ENCODE results near the gene PIK3CA. TPM values are rescaled to one million over a fixed set of nuclear protein-coding genes. Genes with fewer than 3 reads are reported as not detected.
"Not testable (repeated sequence)": the region's sequence is repeated elsewhere in the genome, so short reads cannot be mapped to it uniquely, and the experiment has no call there.

Gene PIK3CA
- total RNA-seq, 4 donors from 2014 or later, result 28.8 to 75.6 (median 48.0) TPM

- ATAC-seq (ENCODE audit: low FRiP score) (no peak), DNase-seq (ENCODE audit: low spot score) (no peak)
- TF ChIP-seq CTCF (IDR thresholded peaks at IDR 0.05), result no peak
Measured at GRCh38 chr3:179196098-179196497, 47.9 kb downstream of the PIK3CA start.

GRCh38 chr3:179196700-179197099 is 48.5 kb downstream of the PIK3CA start:
- no peak for DNase-seq (ENCODE audit: low spot score)
- TF ChIP-seq CTCF (IDR thresholded peaks at IDR 0.05), result no peak
- ATAC-seq (ENCODE audit: low FRiP score), result no peak

GRCh38 chr3:179200790-179201189 is 52.6 kb downstream of the PIK3CA start:
- TF ChIP-seq CTCF (IDR thresholded peaks at IDR 0.05), result no peak
- DNase-seq (ENCODE audit: low spot score), result no peak
- no peak for ATAC-seq (ENCODE audit: low FRiP score)

- not testable (repeated sequence) for ATAC-seq (ENCODE audit: low FRiP score)
Measured at GRCh38 chr3:179215550-179215949, 67.4 kb downstream of the PIK3CA start.

GRCh38 chr3:179218213-179218612 is 70.1 kb downstream of the PIK3CA start:
- not testable (repeated sequence) for DNase-seq (ENCODE audit: low spot score); ATAC-seq (ENCODE audit: low FRiP score)

More at GRCh38 chr3:179215550-179215949, 67.4 kb downstream of the PIK3CA start:
- not testable (repeated sequence) for DNase-seq (ENCODE audit: low spot score)

- DNase-seq (ENCODE audit: low spot score) (no peak), ATAC-seq (ENCODE audit: low FRiP score) (no peak)
- TF ChIP-seq CTCF (IDR thresholded peaks at IDR 0.05), result no peak
Measured at GRCh38 chr3:179223548-179223947, 75.4 kb downstream of the PIK3CA start.

GRCh38 chr3:179224584-179224983 is 76.4 kb downstream of the PIK3CA start:
- no peak for TF ChIP-seq CTCF (IDR thresholded peaks at IDR 0.05)
- ATAC-seq (ENCODE audit: low FRiP score) (no peak), DNase-seq (ENCODE audit: low spot score) (no peak)

GRCh38 chr3:179227349-179227748 is 79.2 kb downstream of the PIK3CA start:
- no peak for DNase-seq (ENCODE audit: low spot score)
- ATAC-seq (ENCODE audit: low FRiP score), result no peak
- no peak for TF ChIP-seq CTCF (IDR thresholded peaks at IDR 0.05)

Data from omental fat pad (tissue), 4 donors.